Upper lobe of left lung (tissue), 4 donors: ENCODE measurements around the gene NTPCR.

Experiments
- CTCF ChIP-seq, 6 experiments: fragments of 450-650 bp in 4 of 6; fragments of 200-600 bp in 2 of 6; sonication (generic) in 2 of 6; IDR thresholded peaks; one replicate each; pipeline ENCODE4 v1.5.1; 2016 to 2019; ENCODE audit warnings: antibody characterized with exemption in 6 of 6
- EP300 ChIP-seq, 4 donors: sonication (generic); formaldehyde crosslinking; IDR thresholded peaks; one replicate each; pipeline ENCODE4 v1.5.1; 2017; ENCODE audit warnings: antibody characterized with exemption in 4 of 4, control low read depth in 2 of 4
- POLR2A ChIP-seq, 4 donors: fragments of 450-650 bp; IDR thresholded peaks; one replicate each; pipeline ENCODE4 v1.5.1; 2016 to 2017; ENCODE audit warnings: antibody characterized with exemption in 4 of 4, mild to moderate bottlenecking in 2 of 4
- POLR2AphosphoS5 ChIP-seq, 2 donors: sonication (generic); formaldehyde crosslinking; IDR thresholded peaks; one replicate each; pipeline ENCODE4 v1.5.1; 2017; ENCODE audit warnings: antibody characterized with exemption in 2 of 2

- TF ChIP-seq CTCF (IDR thresholded peaks at IDR 0.05) (no peak), POLR2A (IDR thresholded peaks at IDR 0.05) (no peak), EP300 (IDR thresholded peaks at IDR 0.05) (no peak), POLR2AphosphoS5 (IDR thresholded peaks at IDR 0.05) (no peak)
Observed at GRCh38 chr1:232985882-232986526, 35.6 kb downstream of the NTPCR start.
